Measurements from ENCODE around the gene HCFC1R1.
A peak's percentile ranks its signal among the peaks of the same experiment; 100 is the strongest.

The HCFC1R1 gene

DNA sequence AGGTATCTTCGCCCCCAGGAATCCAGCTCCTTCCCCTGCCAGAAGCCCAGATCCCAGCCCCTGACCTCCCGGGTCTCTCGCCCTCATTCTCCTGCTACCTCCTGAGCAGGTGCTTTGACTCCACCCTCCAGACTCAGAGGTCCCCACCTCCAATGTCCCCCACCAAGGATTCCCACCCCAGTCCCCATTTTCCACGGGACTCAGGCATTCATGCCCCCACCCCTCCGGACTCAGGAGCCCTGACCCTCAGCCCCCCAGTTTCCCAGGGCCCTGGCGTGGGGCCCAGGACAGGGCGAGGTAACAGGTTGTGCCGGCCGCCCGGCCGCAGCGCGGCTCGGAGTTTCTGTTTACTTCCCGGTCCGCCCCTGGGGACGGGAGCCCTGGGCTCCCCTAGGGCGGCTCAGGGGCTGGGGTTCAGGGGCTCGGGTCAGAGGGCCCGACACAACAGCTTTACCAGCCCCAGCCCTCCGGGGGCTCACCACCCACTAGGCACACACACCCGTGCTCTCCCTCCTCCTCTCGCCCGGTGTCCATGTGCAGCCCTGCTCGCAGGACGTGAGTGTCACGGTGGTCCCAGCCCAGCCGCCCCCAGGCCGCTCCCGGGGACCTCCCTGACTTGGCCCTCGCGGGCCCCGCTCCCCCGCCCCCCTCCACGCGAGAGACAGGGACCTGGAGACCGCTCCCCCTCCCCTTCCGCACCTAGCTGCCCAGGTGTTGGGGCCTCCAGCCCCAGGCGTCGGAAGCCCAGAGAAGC is 12.4 kb upstream of the HCFC1R1 start:
- DNase-seq (ENCODE audit: low read depth) = no peak

DNA sequence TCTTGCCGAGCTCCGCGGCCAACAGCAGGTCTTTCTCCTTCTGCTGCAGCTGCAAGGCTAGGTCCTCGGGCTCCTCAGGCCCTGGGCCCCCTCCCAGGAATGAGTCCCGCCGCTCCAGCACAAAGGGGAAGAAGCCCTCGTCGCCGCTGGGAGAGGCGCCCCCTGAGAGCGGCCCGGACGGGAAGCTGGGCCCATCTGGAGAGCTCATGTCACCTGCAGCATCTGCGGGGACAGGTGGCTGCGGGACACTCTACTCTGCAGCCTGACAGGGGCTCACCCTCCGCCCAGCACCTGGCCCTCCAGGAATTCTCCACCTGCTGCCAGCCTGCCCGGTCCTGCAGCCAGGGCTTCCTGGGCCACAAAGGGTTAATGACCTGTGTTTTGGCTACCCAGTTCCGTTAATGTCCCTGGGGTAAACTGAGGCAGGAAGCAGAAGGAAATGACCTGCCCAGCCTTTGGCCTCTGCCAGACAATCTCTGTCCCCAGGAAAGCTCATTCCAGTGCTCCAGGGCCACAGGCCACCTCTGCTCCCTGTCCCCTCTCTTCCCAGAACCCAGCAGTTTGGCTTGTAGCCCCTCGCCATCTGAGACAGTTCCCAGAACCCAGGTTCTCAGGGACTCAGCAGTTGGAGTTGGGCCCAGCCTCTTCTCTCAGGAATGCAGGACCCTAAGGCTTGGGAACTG is 11.7 kb upstream of the HCFC1R1 start:
- no peak for DNase-seq (ENCODE audit: low read depth)

DNA sequence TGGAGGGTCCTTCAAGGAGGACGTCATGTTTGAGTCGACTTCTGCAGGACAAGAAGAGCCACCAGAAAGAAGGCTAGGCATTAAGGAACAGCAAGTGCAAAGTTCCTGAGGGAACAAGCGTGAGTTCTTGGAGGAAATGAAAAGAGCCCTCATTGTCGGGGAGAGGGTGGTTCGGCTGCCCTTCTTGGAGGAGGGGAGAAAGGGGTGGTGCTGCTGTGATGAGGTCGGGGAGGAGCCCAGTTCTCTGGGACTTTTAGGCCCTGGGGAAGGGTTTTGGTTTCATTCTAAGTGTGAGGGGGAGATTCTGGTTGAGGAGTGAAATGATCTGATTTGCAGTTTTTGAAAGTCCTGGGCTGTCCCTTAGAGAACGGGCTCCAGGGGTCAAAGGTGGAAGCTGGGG is 8.9 kb upstream of the HCFC1R1 start:
- DNase-seq (ENCODE audit: low read depth) = no peak

DNA sequence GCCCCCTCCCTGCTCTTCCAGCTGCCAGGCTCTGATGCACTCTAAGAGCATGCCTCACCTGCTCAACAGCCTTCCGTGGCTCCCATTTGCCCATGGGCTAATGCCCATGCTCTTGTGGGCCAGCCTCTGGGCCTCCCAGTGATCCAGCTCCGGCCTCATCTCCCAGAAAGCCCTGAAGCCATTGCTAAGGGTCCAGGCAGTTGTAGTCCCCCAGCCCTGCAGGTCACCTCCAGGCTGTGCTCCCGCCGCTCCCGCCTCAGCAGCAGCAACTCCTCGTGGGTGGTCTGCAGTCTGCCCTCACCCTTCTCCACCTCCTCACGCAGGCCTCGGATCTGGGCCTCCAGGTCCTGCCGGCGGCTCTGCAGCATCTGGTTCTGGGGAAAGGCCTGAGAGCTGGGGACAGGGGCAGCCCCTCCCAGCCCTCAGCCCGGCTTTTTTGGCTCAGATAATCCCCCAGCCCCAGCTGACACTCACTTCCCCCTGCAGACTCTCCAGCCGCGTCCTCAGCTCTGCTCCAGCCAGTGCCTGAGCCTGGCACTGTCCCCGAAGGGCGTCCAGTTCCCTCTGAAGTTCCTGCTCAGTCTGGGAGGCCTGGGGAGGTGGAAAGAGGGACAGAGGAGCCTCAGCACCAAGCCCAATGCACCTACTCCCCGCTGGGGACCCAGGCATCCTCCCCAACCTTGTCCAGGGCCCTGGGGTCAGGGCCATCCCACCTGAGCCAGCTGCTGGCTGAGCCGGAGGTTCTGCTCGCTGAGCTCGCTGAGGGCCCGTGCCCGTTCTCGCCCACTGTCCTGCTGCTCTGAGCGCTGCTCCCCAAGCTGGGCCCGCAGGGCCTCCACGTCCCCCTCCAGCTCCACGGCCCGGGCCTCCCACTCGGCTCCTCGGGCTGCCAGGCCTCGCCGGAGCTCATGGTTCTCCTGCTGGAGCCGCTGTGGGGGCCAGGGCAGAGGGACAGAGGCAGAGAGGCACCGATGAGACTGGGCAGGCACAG is 6.8 kb upstream of the HCFC1R1 start:
- DNase-seq (ENCODE audit: low read depth) = no peak

DNA sequence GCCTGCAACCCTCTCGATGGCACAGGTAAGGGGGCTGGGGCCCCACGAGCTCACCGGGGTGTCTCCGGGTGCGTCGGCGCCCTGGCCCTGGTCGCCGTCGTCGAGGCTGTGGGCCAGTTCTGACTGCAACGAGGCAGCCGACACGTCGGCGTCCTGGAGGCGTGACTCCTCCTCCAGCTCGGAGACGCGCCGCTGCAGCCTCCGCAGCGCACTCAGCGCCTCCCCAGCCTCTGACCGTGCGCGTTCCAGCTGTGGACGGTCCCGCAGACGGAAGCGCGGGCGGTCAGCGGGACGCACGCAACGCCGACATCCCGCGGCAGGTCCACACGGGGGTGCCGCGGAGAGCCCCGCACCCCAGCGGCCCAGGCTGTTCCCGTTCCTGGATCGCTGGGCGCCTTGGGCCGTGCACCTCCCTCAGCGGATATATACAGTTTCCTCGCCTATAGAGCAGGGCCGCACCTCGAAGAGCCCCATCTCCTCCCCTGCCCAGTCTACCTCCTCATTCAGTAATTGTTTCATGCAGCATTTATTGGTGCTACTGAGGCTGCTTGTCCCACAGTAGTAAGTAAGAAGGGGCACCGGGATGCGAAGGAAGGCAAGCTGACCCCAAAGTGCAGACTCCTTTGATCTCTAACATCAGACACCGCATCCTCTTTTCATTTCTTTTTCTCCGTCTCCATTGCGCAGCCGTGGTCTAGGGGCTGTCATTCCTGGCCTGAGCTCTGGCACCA is 5.9 kb upstream of the HCFC1R1 start:
- no peak for DNase-seq (ENCODE audit: low read depth)

DNA sequence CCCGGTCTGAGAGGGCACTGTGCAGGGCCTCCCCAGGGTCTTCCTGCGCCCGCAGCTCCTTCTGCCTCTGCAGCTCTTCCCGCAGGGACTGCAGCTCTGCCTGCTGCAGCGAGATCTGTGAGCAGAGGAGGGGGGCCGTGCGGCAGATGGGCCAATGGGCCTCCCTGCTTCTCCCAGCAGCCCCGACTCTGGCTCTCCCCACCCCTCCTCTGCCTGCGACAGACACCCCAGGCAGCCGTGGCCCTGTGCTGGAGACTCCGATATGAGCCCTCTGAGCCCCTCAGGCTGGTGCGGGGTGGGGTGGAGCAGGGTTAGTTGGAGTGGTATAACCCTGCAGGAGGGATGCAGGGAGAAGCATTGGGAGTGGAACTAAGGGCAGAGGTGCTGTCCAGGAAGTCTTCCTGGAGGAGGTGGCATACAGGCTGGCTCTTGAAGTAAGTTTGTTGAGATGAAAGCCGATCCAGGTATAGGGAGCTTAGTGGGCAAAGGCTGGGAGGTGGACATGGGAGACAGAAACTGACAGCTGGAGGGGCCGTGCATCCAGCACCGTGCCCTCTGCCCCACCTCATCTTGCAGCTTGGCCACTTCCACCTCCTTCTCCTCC is 5.1 kb upstream of the HCFC1R1 start:
- no peak for DNase-seq (ENCODE audit: low read depth)

DNA sequence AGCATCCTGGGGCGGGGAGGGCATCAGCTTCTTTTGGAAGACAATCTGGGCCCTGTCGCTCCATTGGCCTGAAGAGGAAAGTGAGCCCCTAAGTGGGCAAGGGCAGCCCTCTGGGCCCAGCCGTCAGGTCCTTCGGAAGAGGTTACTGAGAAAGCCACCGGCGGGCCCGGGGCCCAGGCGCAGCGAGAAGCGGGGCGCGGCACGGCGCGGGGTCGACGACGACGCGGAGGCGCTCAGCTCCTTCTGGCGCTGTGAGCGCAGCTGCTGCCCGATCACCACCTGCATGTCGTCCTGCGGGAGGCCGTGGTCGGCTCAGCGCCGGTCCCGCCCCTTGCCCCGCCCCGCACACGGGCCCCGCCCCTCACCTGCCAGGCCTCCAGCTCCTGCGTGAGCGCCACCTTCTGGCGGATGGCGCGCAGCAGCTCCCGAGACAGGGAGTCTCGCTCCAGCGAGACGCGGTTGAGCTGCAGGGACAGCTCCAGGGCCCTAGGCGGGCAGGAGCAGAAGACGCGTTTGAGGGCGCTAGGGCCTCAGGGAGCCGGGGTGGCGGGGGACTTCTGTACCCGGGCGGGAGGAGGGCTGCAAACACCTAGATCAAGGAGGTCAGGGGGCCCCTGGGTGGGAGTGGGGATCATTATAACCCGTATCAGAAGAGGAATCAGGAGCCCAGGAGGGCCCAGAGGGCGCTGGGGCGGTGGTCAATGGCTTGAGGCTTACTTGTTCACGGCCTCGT is 4.4 kb upstream of the HCFC1R1 start:
- peak; percentile 74 for DNase-seq (ENCODE audit: low read depth)

DNA sequence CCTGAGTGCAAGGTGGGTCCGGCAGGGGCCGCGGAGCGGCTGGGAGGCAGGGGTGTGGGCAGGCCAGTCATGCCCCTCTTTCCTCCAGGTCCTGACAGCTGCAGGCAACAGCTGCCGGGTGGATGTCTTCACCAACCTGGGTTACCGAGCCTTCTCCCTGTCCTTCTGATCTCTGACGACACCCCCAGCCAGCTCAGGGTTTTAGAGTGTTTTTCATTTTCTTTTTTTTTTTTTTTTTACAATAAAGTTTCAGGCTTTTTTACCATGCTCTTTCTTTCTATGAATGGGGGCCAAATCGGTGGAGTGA is 3.7 kb upstream of the HCFC1R1 start:
- no peak for DNase-seq (ENCODE audit: low read depth)

DNA sequence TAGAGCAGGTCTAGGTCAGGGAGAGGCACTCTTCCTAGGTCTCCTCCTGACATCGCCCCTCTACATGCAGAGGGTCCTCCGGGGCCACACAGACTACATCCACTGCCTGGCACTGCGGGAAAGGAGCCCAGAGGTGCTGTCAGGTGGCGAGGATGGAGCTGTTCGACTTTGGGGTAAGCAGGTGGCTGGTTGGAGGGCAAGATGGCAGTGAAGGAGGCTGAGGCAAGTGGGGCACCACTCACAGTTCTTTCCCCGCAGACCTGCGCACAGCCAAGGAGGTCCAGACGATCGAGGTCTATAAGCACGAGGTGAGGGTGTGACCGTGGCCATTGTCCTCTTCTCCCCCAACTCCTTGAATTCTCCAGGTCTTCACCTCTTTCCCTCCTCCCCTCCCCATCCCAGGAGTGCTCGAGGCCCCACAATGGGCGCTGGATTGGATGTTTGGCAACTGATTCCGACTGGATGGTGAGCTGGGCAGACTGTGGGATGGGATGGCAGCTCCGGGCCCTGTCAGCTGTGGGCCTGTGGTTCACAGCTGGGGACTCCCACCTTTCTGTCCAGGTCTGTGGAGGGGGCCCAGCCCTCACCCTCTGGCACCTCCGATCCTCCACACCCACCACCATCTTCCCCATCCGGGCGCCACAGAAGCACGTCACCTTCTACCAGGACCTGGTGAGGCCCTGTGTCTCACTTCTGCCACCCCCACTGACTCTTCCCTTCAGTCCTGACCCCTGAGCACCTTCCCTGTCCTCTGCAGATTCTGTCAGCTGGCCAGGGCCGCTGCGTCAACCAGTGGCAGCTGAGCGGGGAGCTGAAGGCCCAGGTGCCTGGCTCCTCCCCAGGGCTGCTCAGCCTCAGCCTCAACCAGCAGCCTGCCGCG is 3.1 kb upstream of the HCFC1R1 start:
- DNase-seq (ENCODE audit: low read depth) = no peak

DNA sequence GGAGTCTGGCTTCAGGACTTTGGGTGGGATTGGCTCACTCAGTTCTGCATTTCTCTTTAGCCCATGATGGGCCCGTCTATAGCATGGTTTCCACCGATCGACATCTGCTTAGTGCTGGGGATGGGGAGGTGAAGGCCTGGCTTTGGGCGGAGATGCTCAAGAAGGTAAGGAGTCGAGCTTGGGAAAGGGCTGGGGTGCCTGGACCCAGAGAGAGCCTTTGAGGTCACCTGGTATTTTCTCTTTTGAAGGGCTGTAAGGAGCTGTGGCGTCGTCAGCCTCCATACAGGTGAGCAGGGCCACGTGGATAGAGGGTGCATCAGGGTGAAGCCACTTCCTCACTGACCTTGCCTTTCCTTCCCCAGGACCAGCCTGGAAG is 2.2 kb upstream of the HCFC1R1 start:
- DNase-seq (ENCODE audit: low read depth) = no peak

DNA sequence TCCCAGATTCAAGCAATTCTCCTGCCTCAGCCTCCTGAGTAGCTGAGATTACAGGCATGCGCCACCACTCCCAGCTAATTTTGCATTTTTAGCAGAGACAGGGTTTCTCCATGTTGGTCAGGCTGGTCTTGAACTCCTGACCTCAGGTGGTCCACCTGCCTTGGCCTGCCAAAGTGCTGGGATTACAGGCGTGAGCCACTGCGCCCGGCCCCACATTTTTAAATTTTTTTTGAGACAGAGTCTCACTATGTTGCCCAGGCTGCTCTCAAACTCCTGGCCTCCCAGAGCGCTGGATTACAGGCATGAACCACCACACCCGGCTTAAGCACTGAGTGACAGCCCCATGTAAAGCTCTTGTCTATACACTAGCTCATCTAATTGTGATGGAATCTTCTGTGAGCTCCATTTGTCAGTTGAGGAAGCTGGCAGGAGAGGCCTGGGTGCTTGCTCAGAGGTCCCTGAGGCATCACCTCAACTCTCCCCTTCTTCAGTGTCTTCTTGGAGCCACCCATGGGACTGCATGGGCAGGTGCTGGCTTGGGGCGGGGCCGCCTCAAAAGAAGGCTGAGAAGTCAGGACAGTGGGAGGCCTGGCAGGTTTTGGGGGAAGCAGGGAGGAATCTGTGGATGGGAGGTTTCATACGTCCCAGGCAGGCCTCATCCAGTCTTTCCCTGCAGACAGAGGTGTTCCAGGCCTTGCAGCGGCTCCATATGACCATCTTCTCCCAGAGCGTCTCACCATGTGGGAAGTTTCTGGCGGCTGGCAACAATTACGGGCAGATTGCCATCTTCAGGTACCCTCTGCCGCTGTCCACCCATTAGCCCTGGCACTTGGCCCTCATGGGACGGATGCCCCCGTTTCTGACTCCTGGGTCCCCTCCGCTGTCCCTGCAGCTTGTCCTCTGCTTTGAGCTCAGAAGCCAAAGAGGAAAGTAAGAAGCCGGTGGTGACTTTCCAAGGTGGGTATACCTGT is 1.6 kb upstream of the HCFC1R1 start:
- no peak for DNase-seq (ENCODE audit: low read depth)

DNA sequence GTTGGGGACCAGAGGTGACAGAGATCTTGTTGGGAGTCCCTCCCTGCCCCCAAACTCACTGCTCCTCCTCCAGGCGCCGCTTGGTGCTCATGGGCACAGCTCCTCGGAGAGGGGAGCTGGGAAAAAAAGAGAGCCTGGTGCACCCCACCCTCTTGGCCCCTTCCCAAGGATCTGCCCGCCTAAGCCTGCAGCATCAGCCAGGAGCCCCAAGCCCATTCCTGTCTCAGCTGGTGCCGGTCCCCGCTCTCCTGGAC is 400 bp downstream of the HCFC1R1 start:
- no peak for DNase-seq (ENCODE audit: low read depth)

DNA sequence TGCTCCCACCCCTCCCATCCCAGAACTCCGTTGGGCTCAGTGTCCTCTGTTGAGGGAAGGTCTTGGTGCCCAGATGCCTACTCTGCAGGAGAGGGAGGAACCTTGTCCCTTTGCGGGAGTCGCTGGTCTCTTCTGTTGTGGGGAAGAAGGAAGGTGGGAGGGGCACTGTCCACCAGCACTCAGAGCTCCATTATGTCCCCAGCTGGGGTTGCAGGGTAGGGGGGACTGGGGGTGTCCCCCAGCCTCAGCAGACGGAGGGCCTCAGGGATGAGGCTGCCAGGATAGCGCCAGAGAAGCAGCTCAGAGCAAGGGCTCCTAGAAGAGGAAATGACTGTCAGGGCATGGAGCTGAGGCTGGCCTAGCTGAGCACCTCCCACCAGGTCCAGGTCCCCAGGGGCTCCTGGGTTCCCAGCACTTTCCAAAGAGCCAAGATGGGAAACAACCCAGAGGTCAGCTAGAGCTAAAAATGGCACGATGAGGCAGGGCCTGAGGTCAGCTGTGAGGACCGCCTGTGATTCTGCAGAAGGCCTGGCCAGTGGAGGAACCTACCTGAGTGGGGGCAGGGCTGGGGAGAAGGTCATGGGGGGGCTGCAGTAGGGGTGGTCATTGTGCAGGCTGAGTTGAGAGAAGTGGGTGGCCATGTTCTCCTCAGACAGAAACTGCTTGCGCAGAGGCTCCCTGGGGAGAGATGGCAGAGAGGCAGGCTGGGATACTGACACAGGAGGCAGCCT is 893 bp downstream of the HCFC1R1 start:
- DNase-seq (ENCODE audit: low read depth) = no peak

DNA sequence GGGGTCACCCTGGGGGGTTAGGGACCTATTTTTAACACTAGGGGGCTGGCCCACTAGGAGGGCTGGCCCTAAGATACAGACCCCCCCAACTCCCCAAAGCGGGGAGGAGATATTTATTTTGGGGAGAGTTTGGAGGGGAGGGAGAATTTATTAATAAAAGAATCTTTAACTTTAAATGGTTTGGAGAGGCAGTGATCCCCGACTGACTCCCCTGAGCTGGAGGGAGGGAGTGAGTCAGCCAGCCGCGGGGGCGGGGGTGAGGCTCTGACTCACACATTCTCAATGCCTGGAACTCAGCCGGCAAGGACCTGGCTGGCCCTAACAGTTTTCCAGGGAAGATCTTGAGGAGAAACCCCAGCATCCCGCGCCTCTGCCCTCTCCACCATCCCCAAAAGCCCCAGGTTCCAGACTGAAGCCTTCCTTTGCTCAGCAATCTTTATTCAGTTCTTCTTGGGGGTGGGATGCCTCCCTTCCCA is 1.5 kb downstream of the HCFC1R1 start:
- peak; percentile 78 for DNase-seq (ENCODE audit: low read depth)

DNA sequence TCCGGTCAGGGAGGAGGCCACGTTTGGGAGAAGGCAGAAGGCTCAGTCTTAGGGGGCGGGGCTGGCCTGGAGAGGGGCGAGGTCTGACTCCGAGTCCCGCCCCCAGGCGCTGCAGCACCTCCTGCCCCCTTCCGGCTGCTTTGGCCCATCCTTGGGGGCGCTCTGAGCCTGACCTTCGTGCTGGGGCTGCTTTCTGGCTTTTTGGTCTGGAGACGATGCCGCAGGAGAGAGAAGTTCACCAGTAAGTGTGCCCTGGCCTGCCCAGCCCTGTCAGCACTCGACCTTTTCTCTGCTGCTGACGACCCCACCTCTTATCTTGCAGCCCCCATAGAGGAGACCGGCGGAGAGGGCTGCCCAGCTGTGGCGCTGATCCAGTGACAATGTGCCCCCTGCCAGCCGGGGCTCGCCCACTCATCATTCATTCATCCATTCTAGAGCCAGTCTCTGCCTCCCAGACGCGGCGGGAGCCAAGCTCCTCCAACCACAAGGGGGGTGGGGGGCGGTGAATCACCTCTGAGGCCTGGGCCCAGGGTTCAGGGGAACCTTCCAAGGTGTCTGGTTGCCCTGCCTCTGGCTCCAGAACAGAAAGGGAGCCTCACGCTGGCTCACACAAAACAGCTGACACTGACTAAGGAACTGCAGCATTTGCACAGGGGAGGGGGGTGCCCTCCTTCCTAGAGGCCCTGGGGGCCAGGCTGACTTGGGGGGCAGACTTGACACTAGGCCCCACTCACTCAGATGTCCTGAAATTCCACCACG is 2.1 kb downstream of the HCFC1R1 start:
- DNase-seq (ENCODE audit: low read depth) = peak; percentile 64

DNA sequence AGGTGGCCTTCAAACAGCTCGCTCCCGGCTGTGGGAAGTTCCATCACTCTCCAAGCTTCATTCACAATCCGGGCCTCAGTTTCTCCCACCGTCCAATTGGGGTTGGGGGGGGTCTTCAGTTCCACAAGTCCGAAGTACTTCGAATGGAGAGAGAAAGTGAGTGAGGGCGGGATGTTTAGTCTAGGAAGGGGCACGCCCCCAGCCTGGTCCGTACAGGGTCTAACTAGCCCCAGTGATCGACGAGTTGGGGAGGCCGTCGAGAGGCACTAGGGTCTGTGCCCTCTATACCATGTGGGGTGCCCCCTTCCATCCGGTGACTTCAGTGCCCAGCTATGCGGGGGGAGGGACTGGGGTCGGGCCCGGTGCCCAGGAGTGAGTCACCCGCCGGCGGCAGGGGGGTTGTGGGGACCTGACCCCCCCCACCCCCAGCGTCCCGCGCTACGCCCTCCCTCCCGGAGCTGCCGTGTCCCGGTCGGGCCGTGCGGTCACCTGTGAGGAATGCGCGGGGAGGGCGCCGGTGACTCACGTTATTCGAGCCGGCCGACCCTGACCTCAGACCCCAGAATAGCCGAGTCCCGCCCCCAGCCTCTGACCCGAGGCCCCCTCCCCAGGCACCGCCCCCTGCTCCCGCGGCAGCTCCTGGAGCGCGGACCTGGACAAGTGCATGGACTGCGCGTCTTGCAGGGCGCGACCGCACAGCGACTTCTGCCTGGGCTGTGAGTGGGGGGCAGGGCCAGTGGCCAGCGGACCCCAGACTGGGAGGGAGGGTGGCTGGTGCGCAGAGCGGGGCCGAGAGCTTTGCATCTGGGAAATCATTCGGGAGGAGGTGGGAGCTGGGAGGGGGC is 2.9 kb downstream of the HCFC1R1 start:
- no peak for DNase-seq (ENCODE audit: low read depth)

DNA sequence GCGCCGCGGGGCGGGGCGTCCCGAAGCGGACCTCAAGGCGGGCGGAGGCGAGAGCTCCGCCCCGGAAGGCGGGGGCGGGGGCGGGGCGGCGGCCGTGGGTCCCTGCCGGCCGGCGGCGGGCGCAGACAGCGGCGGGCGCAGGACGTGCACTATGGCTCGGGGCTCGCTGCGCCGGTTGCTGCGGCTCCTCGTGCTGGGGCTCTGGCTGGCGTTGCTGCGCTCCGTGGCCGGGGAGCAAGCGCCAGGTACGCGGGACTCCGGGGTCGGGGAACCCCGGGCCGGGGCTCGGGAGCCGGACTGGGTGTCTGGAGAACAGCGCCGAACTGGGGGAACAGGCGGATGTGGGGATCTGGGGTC is 3.5 kb downstream of the HCFC1R1 start, which contains the start of gene TNFRSF12A:
Gene TNFRSF12A, plus strand, starts transcription at position 122 of the 357 bp plus-strand sequence. Its CDS starts 30 bp downstream, at position 152.
- DNase-seq (ENCODE audit: low read depth) = no peak

Data from stimulated activated CD8-positive, alpha-beta memory T cell treated with anti-CD3 and anti-CD28 coated beads, Interleukin-7, amount 100 ng/mL, for 24 hours (primary cell).